Spleen (tissue), 11 donors: ENCODE data around the gene GAS7. TPM values are rescaled to one million over a fixed set of nuclear protein-coding genes. Genes with fewer than 3 reads are reported as not detected.
A peak's percentile ranks its signal among the peaks of the same experiment; 100 is the strongest.

Source experiments
- DNase-seq: peaks from one replicate; pipeline ENCODE4 v3.0.0-alpha.2; 2020
- H3K27ac ChIP-seq, 8 donors: fragments of 200-600 bp; sonication (generic) in 7 of 8; 1 replicate in 4 of 8; 2 replicates in 4 of 8; pipeline versions ENCODE4 v1.5.0 to v1.8.0; 2016 to 2021; ENCODE audit warnings: inconsistent platforms in 4 of 8, mild to moderate bottlenecking in 4 of 8, moderate library complexity in 1 of 8
- H3K27me3 ChIP-seq, 7 donors: fragments of 200-600 bp; sonication (generic) in 6 of 7; replicated peaks in 1 of 7; 1 replicate in 4 of 7; 2 replicates in 3 of 7; pipeline versions ENCODE4 v1.5.0 to v1.8.0; 2016 to 2021; ENCODE audit warnings: inconsistent platforms in 3 of 7, mild to moderate bottlenecking in 1 of 7
- H3K36me3 ChIP-seq, 6 donors: fragments of 200-600 bp; sonication (generic) in 5 of 6; 1 replicate in 4 of 6; 2 replicates in 2 of 6; pipeline versions ENCODE4 v1.5.0 to v1.8.0; 2016 to 2021; ENCODE audit warnings: inconsistent platforms in 2 of 6
- H3K4me1 ChIP-seq, 6 donors: fragments of 200-600 bp; sonication (generic) in 5 of 6; 1 replicate in 3 of 6; 2 replicates in 3 of 6; pipeline versions ENCODE4 v1.5.0 to v1.8.0; 2016 to 2021; ENCODE audit warnings: inconsistent platforms in 3 of 6
- H3K4me3 ChIP-seq, 8 donors: fragments of 200-600 bp; sonication (generic) in 7 of 8; 1 replicate in 4 of 8; 2 replicates in 4 of 8; pipeline versions ENCODE4 v1.5.0 to v1.8.0; 2016 to 2021; ENCODE audit warnings: inconsistent platforms in 4 of 8, mild to moderate bottlenecking in 4 of 8, moderate library complexity in 2 of 8
- H3K9me3 ChIP-seq, 8 donors: fragments of 200-600 bp; sonication (generic) in 7 of 8; 1 replicate in 4 of 8; 2 replicates in 4 of 8; pipeline versions ENCODE4 v1.5.0 to v1.8.0; 2016 to 2021; ENCODE audit warnings: inconsistent platforms in 4 of 8
- POLR2A ChIP-seq, 3 donors: fragments of 450-650 bp; IDR thresholded peaks; one replicate each; pipeline ENCODE4 v1.5.1; 2017; ENCODE audit warnings: antibody characterized with exemption in 3 of 3, mild to moderate bottlenecking in 1 of 3
- POLR2AphosphoS5 ChIP-seq, 3 donors: sonication (generic); formaldehyde crosslinking; IDR thresholded peaks; one replicate each; pipeline ENCODE4 v1.5.1; 2017; ENCODE audit warnings: antibody characterized with exemption in 3 of 3
- WGBS, 5 donors: extraction: QIAGEN DNeasy Blood & Tissue Kit in 3 of 5; methylation state at CpG; one replicate each; pipeline versions ENCODE4 v1.1.5 to v1.1.7; 2013 to 2018; 5-methylcytosine and 5-hydroxymethylcytosine counted together
- intact Hi-C: fragments of 100-400 bp; cut with DNase I; formaldehyde crosslinking; loops from one replicate; pipeline ENCODE4 v1.15.0; 2023; ENCODE audit warnings: low total_unique reads
- polyA plus RNA-seq, 3 donors: library from polyadenylated mRNA; stranded (reverse); fragments of 200-250 nt; gene quantifications; one replicate each; pipeline ENCODE4 v1.2.1, GENCODE V29; 2013
- total RNA-seq, 7 donors: library from RNA; depleted of rRNA in 3 of 7; stranded (reverse); fragments of >200 nt in 3 of 7; fragmentation: NEBNext Ultra II Directional in 4 of 7; extraction: Animal tissue kit (Norgen Biotek cat#: 25700) in 4 of 7; gene quantifications; one replicate each; pipeline versions ENCODE4 v1.1.0 to v1.2.1, GENCODE V29; 2016 to 2021
- TF ChIP-seq, protein P1 (sequence below), 11 experiments: fragments of 200-600 bp in 7 of 11; fragments of 450-650 bp in 4 of 11; sonication (generic) in 4 of 11; IDR thresholded peaks in 8 of 11; conservative IDR thresholded peaks in 3 of 11; 1 replicate in 7 of 11; 2 replicates in 4 of 11; pipeline versions ENCODE4 v1.4.0 to v1.8.0; 2016 to 2021; ENCODE audit warnings: antibody characterized with exemption in 11 of 11, inconsistent platforms in 4 of 11, mild to moderate bottlenecking in 1 of 11
- donor health status: healthy with polysubstance abuse.
- donor health status: DM: no; HTN: no; CAD: no; lungs with moderate emphysema.
- donor health status: DM: no; HTN: no; CAD: no.
- donor health status: Bipolar disorder and iron deficiency.
- donor health status: healthy.
- donor health status: DM: no; HTN: no; CAD: no.
- donor health status: DM: yes; HTN: yes; CAD: no.

The GAS7 gene
- total and polyA plus RNA-seq, 10 donors = 4.1 to 127 (median 60.9) TPM

DNA sequence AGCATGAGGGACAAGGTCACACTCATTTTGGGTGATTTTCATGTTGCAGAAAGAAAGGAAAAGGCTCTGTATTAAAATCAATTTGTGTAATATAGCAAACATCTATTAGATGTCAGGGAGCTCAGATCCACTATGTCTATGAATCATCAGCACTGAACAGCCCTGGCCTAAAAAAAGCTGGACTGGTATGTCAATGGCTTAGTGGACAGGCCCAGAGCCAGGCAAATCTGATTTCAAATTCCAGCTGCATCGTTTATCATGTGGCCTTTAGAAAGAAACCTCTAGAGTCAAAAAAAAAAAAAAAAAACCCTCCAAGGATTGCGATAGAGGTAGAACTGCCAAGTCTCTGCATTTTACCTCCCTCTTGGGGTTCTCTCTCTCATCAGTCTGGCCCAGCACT lies 5.4 kb downstream of the GAS7 start:
- DNase-seq = no peak
- Histone ChIP-seq H3K27ac (peak overlapping the region in 4 of 8 donors; percentile 13 to 38 (median 27)), H3K4me1 (peaks cover 0 to 32% (median 15%) of the 10 kb centered on the region in 6 donors), H3K27me3 (peaks cover 0 to 14% (median 7%) of the 10 kb centered on the region in 7 donors), H3K4me3 (no peak overlapping the region), H3K36me3 (no peaks in the 10 kb centered on the region), H3K9me3 (peaks cover 0 to 26% (median 18%) of the 10 kb centered on the region in 8 donors)
- TF ChIP-seq POLR2A (IDR thresholded peaks at IDR 0.05) (no peak), POLR2AphosphoS5 (IDR thresholded peaks at IDR 0.05) (no peak)
- TF ChIP-seq, protein P1, sequence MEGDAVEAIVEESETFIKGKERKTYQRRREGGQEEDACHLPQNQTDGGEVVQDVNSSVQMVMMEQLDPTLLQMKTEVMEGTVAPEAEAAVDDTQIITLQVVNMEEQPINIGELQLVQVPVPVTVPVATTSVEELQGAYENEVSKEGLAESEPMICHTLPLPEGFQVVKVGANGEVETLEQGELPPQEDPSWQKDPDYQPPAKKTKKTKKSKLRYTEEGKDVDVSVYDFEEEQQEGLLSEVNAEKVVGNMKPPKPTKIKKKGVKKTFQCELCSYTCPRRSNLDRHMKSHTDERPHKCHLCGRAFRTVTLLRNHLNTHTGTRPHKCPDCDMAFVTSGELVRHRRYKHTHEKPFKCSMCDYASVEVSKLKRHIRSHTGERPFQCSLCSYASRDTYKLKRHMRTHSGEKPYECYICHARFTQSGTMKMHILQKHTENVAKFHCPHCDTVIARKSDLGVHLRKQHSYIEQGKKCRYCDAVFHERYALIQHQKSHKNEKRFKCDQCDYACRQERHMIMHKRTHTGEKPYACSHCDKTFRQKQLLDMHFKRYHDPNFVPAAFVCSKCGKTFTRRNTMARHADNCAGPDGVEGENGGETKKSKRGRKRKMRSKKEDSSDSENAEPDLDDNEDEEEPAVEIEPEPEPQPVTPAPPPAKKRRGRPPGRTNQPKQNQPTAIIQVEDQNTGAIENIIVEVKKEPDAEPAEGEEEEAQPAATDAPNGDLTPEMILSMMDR (IDR thresholded peaks at IDR 0.05 in 8 of 11, conservative IDR thresholded peaks at IDR 0.05 in 3 of 11) = no peak
- 63 to 86% (median 75%) methylated on average over 2 of the region's 2 CpGs for WGBS, 5 donors
- intact Hi-C loops = no loop called here

GRCh38 chr17:10192461-10192860 lies 5.9 kb downstream of the GAS7 start:
- peaks cover 0 to 28% (median 12%) of the 10 kb centered on the region in 6 donors for H3K4me1 ChIP-seq
- intact Hi-C loops = no loop called here
- H3K27me3 ChIP-seq = peaks cover 0 to 9% (median 2%) of the 10 kb centered on the region in 7 donors
- H3K4me3 ChIP-seq = no peak overlapping the region
- 88 to 93% (median 91%) methylated on average over 5 of the region's 5 CpGs for WGBS, 5 donors
- H3K9me3 ChIP-seq = peaks cover 0 to 26% (median 18%) of the 10 kb centered on the region in 8 donors
- DNase-seq = no peak
- TF ChIP-seq, protein P1 (IDR thresholded peaks at IDR 0.05 in 8 of 11, conservative IDR thresholded peaks at IDR 0.05 in 3 of 11) = no peak
- TF ChIP-seq POLR2AphosphoS5 (IDR thresholded peaks at IDR 0.05) (no peak), POLR2A (IDR thresholded peaks at IDR 0.05) (no peak)
- H3K36me3 ChIP-seq = no peaks in the 10 kb centered on the region
- peak overlapping the region in 4 of 8 donors; percentile 13 to 38 (median 27) for H3K27ac ChIP-seq

DNA sequence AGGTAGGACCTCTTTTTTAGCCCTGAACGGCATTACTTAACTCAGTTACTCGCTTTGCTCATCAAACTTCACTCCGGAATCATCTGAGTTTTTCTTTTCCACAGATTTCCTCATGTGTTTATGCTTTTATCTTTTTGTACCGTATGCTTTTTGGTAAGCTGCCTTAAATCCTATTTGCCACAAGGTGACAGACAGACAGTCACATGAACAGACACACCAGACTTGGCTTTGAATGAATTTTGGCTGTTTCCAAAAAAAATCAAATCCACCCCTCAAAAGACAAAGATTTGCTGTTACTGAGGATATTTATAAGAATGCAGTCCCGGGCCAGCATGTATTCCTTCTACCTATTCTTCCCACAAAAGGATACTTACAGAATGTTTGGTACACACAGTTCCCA lies 10.9 kb downstream of the GAS7 start:
- WGBS, 5 donors = 72 to 89% (median 80%) methylated on average over 5 of the region's 5 CpGs
- no peak for DNase-seq
- no peak overlapping the region for H3K4me3 ChIP-seq
- no peaks in the 10 kb centered on the region for H3K27me3 ChIP-seq
- no peaks in the 10 kb centered on the region for H3K9me3 ChIP-seq
- no peak overlapping the region for H3K27ac ChIP-seq
- TF ChIP-seq, protein P1 (IDR thresholded peaks at IDR 0.05 in 8 of 11, conservative IDR thresholded peaks at IDR 0.05 in 3 of 11) = no peak
- TF ChIP-seq POLR2AphosphoS5 (IDR thresholded peaks at IDR 0.05) = no peak
- no peak for TF ChIP-seq POLR2A (IDR thresholded peaks at IDR 0.05)
- no peaks in the 10 kb centered on the region for H3K36me3 ChIP-seq
- intact Hi-C loops = no loop called here
- H3K4me1 ChIP-seq = peaks cover 0 to 38% (median 8%) of the 10 kb centered on the region in 6 donors

DNA sequence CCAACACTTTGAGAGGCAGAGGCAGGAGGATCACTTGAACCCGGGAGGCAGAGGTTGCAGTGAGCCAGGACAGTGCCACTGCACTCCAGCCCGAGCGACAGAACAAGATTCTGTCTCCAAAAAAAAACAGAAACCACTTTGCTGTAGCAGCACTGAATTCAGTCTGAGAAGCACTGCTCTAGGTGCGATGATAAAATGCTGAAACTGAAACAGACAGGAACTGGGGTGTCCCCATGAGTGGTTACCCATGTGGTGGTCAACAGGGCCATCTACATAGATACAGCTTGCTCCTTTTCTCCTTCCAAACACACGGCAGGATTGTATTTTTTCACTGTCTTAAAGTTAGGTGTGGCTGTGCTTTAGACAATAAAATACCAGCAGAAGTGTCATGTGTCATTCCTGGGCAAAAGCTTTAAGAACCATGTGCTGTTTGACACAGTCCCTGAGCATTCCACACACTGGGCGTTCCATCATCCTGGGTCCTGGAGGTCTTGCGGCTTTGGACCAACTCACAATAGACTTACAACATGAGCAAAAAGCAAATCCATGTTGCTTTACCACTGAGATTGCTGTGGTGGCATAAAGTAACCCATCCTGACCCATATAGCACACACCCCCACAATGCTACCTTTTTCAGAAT lies 11.5 kb downstream of the GAS7 start:
- no peak for TF ChIP-seq POLR2A (IDR thresholded peaks at IDR 0.05)
- TF ChIP-seq, protein P1 (IDR thresholded peaks at IDR 0.05 in 8 of 11, conservative IDR thresholded peaks at IDR 0.05 in 3 of 11) = no peak
- no peak for TF ChIP-seq POLR2AphosphoS5 (IDR thresholded peaks at IDR 0.05)
- Histone ChIP-seq H3K9me3 (no peaks in the 10 kb centered on the region), H3K27me3 (no peaks in the 10 kb centered on the region), H3K36me3 (no peaks in the 10 kb centered on the region), H3K27ac (no peak overlapping the region), H3K4me1 (peaks cover 0 to 40% (median 5%) of the 10 kb centered on the region in 6 donors), H3K4me3 (no peak overlapping the region)
- no peak for DNase-seq
- WGBS, 5 donors = 82 to 92% (median 88%) methylated on average over 7 of the region's 7 CpGs
- intact Hi-C loops = no loop called here
